ENCODE data around the gene CNST. TPM values are rescaled to one million over a fixed set of nuclear protein-coding genes. Genes with fewer than 3 reads are reported as not detected.

CNST gene
- total RNA-seq, 1 experiment from 2014 or later: 19.8 TPM

DNA sequence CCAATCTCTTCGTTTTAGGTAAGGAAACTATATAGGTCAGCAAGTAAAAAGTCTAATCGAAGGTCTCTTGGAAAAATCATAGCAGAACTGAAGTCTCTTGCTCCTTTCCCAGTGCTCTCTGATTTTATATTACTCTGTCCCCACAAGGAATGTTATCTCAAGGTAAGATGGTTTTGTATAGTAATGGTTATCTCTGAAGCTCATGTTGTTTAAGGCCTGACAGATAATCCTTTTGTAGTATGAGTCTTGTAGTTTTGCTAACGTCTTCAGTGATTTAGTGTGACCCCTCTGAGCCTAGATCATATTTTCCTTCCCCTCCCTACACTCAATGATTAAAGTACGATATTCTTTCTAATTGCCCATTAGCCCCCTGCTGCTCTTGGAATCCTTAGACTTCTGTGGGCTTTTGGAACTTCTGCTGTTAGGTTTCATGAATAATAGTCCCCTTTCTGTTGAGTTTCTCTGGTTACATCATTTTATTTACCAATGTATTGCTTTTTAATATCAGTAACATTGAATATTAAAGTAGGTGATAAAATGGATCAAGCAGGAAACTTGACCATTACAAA lies 52.1 kb downstream of the CNST start:
- Histone ChIP-seq H3T11ph (ENCODE audit: low read length) (no peak overlapping the region), H2BK12ac (ENCODE audit: insufficient read length, low read depth, low read length) (no peak overlapping the region), H4K91ac (ENCODE audit: insufficient read length, low read depth, low read length) (no peak overlapping the region), H4K20me1 (ENCODE audit: control insufficient read depth, insufficient read depth, insufficient read length) (no peaks in the 10 kb centered on the region), H2BK5ac (ENCODE audit: insufficient read length, low read length) (no peak overlapping the region), H3K14ac (ENCODE audit: insufficient read depth, low read length) (no peak overlapping the region), H3K9me3 (ENCODE audit: control insufficient read depth, low read depth, low read length) (no peaks in the 10 kb centered on the region), H3K27ac (ENCODE audit: insufficient read length, low read depth, low read length) (no peak overlapping the region), H2AFZ (ENCODE audit: low read length) (no peak overlapping the region), H3K79me1 (ENCODE audit: insufficient read depth, low read depth, low read length, poor library complexity, severe bottlenecking) (no peaks in the 10 kb centered on the region), H2BK15ac (ENCODE audit: low read depth, low read length) (no peak overlapping the region), H2BK20ac (ENCODE audit: low read depth, low read length, poor library complexity, severe bottlenecking) (no peak overlapping the region), H3K4ac (ENCODE audit: low read depth, low read length) (no peak overlapping the region), H3K27me3 (ENCODE audit: insufficient read depth, low read length) (no peaks in the 10 kb centered on the region), H3K4me1 (ENCODE audit: insufficient read depth, low read length) (no peaks in the 10 kb centered on the region), H4K8ac (replicated peaks; ENCODE audit: insufficient read length, low read depth, low read length) (no peak overlapping the region), H4K5ac (ENCODE audit: insufficient read length, low read depth, low read length) (no peak overlapping the region), H3K4me2 (ENCODE audit: insufficient read depth, insufficient read length, low read length) (no peak overlapping the region), H3K79me2 (ENCODE audit: insufficient read depth, low read length) (no peaks in the 10 kb centered on the region), H3K23ac (ENCODE audit: insufficient read length, low read depth, low read length) (no peak overlapping the region), H3K56ac (ENCODE audit: insufficient read length, low read depth, low read length) (no peak overlapping the region), H3K9ac (ENCODE audit: extremely low read depth, insufficient read length, low read length) (no peak overlapping the region), H3K23me2 (ENCODE audit: insufficient read length, low read depth, low read length, poor library complexity, severe bottlenecking) (no peaks in the 10 kb centered on the region), H2BK120ac (ENCODE audit: low read depth, low read length, poor library complexity, severe bottlenecking) (no peak overlapping the region), H3K18ac (ENCODE audit: insufficient read length, low read depth, low read length) (no peak overlapping the region), H2AK5ac (ENCODE audit: insufficient read length, low read length) (no peak overlapping the region)
- DNase-seq: no peak
- Mint-ChIP-seq H3K4me3 (no peak overlapping the region), H3K9me3 (peaks cover 0 to 3% of the 10 kb centered on the region in 2 experiments; a peak in 1 of 5 replicates), H3K27ac (no peak overlapping the region; a peak in 1 of 7 replicates), H3K36me3 (ENCODE audit: insufficient read depth in 1 of 3, low read depth in 3 of 3) (peaks cover 4 to 14% (median 8%) of the 10 kb centered on the region in 3 experiments; a peak in 5 of 7 replicates), H3K27me3 (ENCODE audit: low read depth) (no peaks in the 10 kb centered on the region), H3K4me1 (peaks cover 5 to 13% of the 10 kb centered on the region in 2 experiments)
- TF ChIP-seq, protein P1, sequence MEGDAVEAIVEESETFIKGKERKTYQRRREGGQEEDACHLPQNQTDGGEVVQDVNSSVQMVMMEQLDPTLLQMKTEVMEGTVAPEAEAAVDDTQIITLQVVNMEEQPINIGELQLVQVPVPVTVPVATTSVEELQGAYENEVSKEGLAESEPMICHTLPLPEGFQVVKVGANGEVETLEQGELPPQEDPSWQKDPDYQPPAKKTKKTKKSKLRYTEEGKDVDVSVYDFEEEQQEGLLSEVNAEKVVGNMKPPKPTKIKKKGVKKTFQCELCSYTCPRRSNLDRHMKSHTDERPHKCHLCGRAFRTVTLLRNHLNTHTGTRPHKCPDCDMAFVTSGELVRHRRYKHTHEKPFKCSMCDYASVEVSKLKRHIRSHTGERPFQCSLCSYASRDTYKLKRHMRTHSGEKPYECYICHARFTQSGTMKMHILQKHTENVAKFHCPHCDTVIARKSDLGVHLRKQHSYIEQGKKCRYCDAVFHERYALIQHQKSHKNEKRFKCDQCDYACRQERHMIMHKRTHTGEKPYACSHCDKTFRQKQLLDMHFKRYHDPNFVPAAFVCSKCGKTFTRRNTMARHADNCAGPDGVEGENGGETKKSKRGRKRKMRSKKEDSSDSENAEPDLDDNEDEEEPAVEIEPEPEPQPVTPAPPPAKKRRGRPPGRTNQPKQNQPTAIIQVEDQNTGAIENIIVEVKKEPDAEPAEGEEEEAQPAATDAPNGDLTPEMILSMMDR (conservative IDR thresholded peaks at IDR 0.05): no peak
- no CpG with 5 or more reads among the region's 4 CpGs for WGBS (ENCODE audit: extremely low coverage, insufficient read length, low lambda C conversion rate)
